Activated CD4-positive, alpha-beta memory T cell treated with anti-CD3 and anti-CD28 coated beads, Interleukin-2, amount 10 ng/mL, durations not matched to agents 7 days and 5 days (primary cell): Measurements from ENCODE around the gene PAGR1. TPM values are rescaled to one million over a fixed set of nuclear protein-coding genes. Genes with fewer than 3 reads are reported as not detected.
"Not testable (repeated sequence)": the region's sequence is repeated elsewhere in the genome, so short reads cannot be mapped to it uniquely, and the experiment has no call there.

Experiments
- CTCF ChIA-PET: fragments of 350-600 bp; sonication (Branson Sonifier 250); formaldehyde crosslinking; loops from one replicate; lab custom pipeline; 2021; ENCODE audit warnings: antibody characterized with exemption, inconsistent platforms; lab: Charles Lee
- POLR2A ChIA-PET: fragments of 350-600 bp; sonication (Branson Sonifier 250); formaldehyde crosslinking; loops from one replicate; lab custom pipeline; 2021; ENCODE audit warnings: antibody characterized with exemption; lab: Charles Lee
- DNase-seq: peaks from one replicate; pipeline ENCODE4 v3.0.0-alpha.2; 2020
- H3K27ac Mint-ChIP-seq: one replicate; pipeline ENCODE4 v1.8.0; 2021; ENCODE audit warnings: mild to moderate bottlenecking, mixed read lengths
- H3K27me3 Mint-ChIP-seq: one replicate; pipeline ENCODE4 v1.8.0; 2021; ENCODE audit warnings: mixed read lengths
- H3K36me3 Mint-ChIP-seq: one replicate; pipeline ENCODE4 v1.8.0; 2021; ENCODE audit warnings: low read depth, mixed read lengths
- H3K4me1 Mint-ChIP-seq: one replicate; pipeline ENCODE4 v1.8.0; 2021; ENCODE audit warnings: mixed read lengths
- H3K4me3 Mint-ChIP-seq: one replicate; pipeline ENCODE4 v1.8.0; 2021; ENCODE audit warnings: mild to moderate bottlenecking, mixed read lengths
- H3K9me3 Mint-ChIP-seq: one replicate; pipeline ENCODE4 v1.8.0; 2021; ENCODE audit warnings: mixed read lengths
- total RNA-seq, 2 experiments: library from RNA; stranded (reverse); gene quantifications; one replicate each; pipeline ENCODE4 v1.2.3, GENCODE V29; 2021

Gene PAGR1
- total RNA-seq, 2 experiments from 2014 or later: 26.6 to 28.4 TPM

DNA sequence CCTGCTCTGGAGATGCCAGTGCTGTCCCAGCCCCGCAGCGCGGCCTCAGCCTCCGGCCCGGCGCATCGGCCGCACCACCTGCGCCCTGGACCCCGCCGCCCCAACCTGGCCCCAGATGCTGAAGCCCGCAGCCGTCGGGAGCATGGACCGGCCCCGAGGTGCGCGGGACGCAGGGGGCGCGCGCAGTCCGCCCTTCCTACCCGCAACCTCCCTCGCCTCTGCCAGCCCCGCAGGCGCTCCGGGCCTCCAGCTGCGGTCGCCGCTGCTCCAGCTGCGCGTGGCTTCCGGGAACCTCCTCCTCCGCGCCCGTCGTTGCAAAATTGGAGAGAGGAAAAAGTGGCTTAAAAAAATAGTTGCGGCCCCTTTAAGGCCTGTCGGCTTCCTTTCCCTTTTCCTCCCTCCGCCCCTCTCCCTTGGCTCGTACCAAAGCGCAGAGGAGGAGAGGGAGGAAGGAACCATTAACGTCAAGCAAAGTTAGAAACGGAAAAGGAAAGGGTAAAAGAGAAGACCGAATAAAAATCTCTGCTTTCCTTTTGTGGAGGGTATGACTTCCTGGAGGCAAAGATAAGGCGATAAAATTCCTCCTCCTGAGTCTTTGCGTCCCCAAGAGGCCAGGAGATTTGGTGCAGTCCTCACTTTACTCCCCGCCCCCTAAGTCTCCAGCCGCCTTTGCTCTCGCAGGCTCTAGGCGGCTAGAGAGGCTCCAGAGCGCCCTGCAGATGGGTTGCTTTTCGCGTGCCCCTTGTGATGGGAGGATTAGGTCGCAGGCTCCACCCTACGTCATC lies 47.1 kb downstream of the PAGR1 start, which contains the start of gene CDIPT:
Gene CDIPT (minus strand): TSS at position 343 of the 785 bp plus-strand sequence. CDS start 369 bp downstream, outside the sequence.
- peak; percentile 94 for DNase-seq
- ChIA-PET POLR2A (interaction anchor here (1.0 to 1.8 kb wide), 8 partner anchors 11 to 202 kb away, joined by 3 to 5 read pairs (median 3); partner anchors contain the start of genes ALDOA, HIRIP3, MVP and TAOK2), CTCF (interaction anchor here (0.6 to 2.2 kb wide), 9 partner anchors 15 to 192 kb away, joined by 3 to 9 read pairs (median 4); partner anchors contain the start of genes INO80E, PAGR1, TAOK2 and TMEM219)
- H3K4me3 Mint-ChIP-seq: peak within 1 kb of the TSS; percentile 95
- peaks cover 27% of the 10 kb centered on the region for H3K36me3 Mint-ChIP-seq
- peaks cover 29% of the 10 kb centered on the region for H3K4me1 Mint-ChIP-seq
- no peaks in the 10 kb centered on the region for H3K9me3 Mint-ChIP-seq
- peaks cover 2% of the 10 kb centered on the region for H3K27me3 Mint-ChIP-seq
- peak within 1 kb of the TSS; percentile 98 for H3K27ac Mint-ChIP-seq

DNA sequence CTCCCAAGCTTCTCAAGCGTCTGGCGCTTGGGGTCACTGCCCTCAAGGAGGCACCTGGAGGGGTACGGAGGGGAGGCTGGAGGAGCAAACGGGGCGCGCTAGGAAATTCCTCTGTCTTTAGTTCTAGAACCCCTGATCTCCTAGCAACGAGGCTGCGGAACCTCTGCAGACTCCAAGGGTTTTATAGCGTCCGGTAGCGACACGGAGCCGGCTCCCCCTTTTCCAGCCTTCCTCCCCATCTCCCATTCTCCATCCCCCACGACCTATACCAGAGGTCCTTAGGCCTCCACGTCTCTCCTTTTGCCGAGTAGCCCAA lies 47.7 kb downstream of the PAGR1 start:
- Mint-ChIP-seq H3K4me1 (peaks cover 28% of the 10 kb centered on the region), H3K4me3 (peak overlapping the region; percentile 95), H3K27ac (peak overlapping the region; percentile 98), H3K36me3 (peaks cover 24% of the 10 kb centered on the region), H3K9me3 (no peaks in the 10 kb centered on the region), H3K27me3 (peaks cover 2% of the 10 kb centered on the region)
- CTCF ChIA-PET: interaction anchor here (0.6 to 2.2 kb wide), 8 partner anchors 15 to 191 kb away, joined by 3 to 9 read pairs (median 4); partner anchors contain the start of genes INO80E, PAGR1, TAOK2 and TMEM219
- POLR2A ChIA-PET: interaction anchor here (1.0 to 1.5 kb wide), 6 partner anchors 11 to 130 kb away, joined by 3 to 5 read pairs (median 3); partner anchors contain the start of genes MVP, TAOK2 and TMEM219
- DNase-seq: no peak

DNA sequence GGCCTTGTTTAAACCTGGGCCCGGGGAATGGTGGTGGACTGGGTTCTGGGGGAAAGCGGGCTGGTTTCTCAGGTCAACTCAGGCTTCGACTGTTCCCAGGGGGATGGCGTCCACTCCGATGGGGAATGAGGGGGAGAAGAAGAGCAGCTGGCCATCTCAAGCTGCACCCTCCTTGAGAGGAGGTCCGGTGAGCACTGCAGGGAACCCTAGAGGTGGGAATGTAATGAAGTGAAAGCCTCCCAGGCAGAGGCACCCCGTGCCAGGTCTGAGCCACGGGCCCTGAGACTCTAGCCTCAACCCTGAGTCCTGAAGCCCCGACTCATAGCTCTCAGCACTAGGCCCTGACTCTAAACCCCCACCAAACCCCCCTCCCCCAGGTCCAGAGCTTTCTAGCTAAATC lies 48.3 kb downstream of the PAGR1 start:
- H3K9me3 Mint-ChIP-seq: no peaks in the 10 kb centered on the region
- no peak for DNase-seq
- peaks cover 28% of the 10 kb centered on the region for H3K4me1 Mint-ChIP-seq
- H3K4me3 Mint-ChIP-seq: no peak overlapping the region
- peaks cover 2% of the 10 kb centered on the region for H3K27me3 Mint-ChIP-seq
- H3K36me3 Mint-ChIP-seq: peaks cover 19% of the 10 kb centered on the region
- POLR2A ChIA-PET: interaction anchor here (0.8 to 1.5 kb wide), 3 partner anchors 9 to 56 kb away, joined by 3 read pairs; no protein-coding TSS in a partner anchor
- H3K27ac Mint-ChIP-seq: no peak overlapping the region
- CTCF ChIA-PET: interaction anchor here (0.6 to 2.2 kb wide), 3 partner anchors 59 to 191 kb away, joined by 3 to 9 read pairs (median 4); partner anchors contain the start of gene TAOK2

DNA sequence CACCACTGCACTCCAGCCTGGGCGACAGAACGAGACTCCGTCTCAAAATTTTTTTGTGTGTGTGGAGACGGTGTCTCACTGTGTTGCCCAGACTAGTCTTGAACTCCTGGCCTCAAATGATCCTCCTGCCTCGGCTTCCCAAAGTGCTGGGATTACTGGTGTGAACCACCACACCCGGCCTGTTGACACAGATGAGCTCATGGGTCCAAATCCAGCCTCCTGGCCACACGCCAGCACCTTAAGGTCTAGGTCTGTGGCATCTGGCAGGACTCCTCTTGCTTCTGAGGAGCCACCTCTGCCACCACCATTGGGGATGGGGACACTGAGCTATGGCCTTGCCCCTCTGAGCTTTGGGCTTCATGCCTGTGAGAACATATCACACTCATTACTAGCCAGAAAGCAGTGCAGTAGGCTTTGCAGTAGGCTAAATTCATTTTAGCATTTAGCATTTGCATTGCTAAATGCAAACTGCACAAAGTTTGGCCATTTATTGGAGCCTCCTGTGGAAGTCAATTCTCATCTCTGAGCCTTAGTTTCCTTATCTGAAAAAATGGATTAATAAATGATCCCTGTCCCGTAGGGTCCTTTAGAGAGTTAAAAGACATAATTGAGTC lies 52.6 kb downstream of the PAGR1 start:
- ChIA-PET CTCF (interaction anchor here (0.8 kb wide), 1 partner anchor 20 kb away, joined by 3 read pairs; no protein-coding TSS in a partner anchor), POLR2A (no interaction called here)
- H3K27me3 Mint-ChIP-seq: peaks cover 2% of the 10 kb centered on the region
- DNase-seq: no peak
- H3K4me3 Mint-ChIP-seq: no peak overlapping the region
- H3K27ac Mint-ChIP-seq: no peak overlapping the region
- no peaks in the 10 kb centered on the region for H3K9me3 Mint-ChIP-seq
- H3K4me1 Mint-ChIP-seq: peaks cover 5% of the 10 kb centered on the region
- H3K36me3 Mint-ChIP-seq: no peaks in the 10 kb centered on the region

DNA sequence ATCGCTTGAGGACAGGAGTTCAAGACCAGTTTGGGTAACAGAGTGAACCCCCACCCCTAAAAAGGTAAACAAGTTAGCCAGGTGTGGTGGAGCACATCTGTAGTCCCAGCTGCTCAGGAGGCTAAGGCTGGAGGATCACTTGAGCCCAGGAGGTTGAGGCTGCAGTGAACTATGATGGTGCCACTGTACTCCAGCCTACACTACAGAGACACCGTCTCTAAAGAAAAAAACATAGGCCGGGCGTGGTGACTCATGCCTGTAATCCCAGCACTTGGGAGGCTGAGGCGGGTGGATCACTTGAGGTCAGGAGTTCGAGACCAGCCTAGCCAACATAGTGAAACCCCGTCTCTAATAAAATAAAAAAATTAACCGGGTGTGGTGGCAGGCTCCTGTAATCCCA lies 53.1 kb downstream of the PAGR1 start:
- H3K27ac Mint-ChIP-seq, CTCF ChIA-PET, H3K4me1 Mint-ChIP-seq, H3K9me3 Mint-ChIP-seq, DNase-seq, H3K36me3 Mint-ChIP-seq, POLR2A ChIA-PET, H3K27me3 Mint-ChIP-seq, H3K4me3 Mint-ChIP-seq: not testable (repeated sequence)

Other genes starting within 250 kb of the PAGR1 start
- gene SPN, start 152.9 kb upstream of the PAGR1 start, total RNA-seq: 100 to 1,000 TPM; 341 to 359 TPM
- 1 to 10 TPM; 8.3 to 9.3 TPM for gene QPRT, start 137.0 kb upstream of the PAGR1 start, total RNA-seq
- 10 to 100 TPM; 94.6 to 99.2 TPM for gene C16orf54, start 70.2 kb upstream of the PAGR1 start, total RNA-seq
- not detected for gene ZG16, start 37.9 kb upstream of the PAGR1 start, total RNA-seq
- 100 to 1,000 TPM; 187 to 192 TPM for gene KIF22, start 25.4 kb upstream of the PAGR1 start, total RNA-seq
- gene MAZ, start 9.6 kb upstream of the PAGR1 start, total RNA-seq: 100 to 1,000 TPM; 365 to 376 TPM
- gene PRRT2, start 4.0 kb upstream of the PAGR1 start, total RNA-seq: 1 to 10 TPM in 1 of 2 experiments, under 1 TPM in 1; 0.91 to 1.0 TPM
- 100 to 1,000 TPM; 167 TPM for gene MVP, start 4.3 kb downstream of the PAGR1 start, total RNA-seq
- gene CDIPT, start 47.1 kb downstream of the PAGR1 start, total RNA-seq: 10 to 100 TPM; 60.0 to 63.2 TPM
- under 1 TPM; 0.08 to 0.13 TPM for gene SEZ6L2, start 83.4 kb downstream of the PAGR1 start, total RNA-seq
- gene ASPHD1, start 84.3 kb downstream of the PAGR1 start, total RNA-seq: under 1 TPM in 1 of 2 experiments, not detected in 1; 0.15 TPM
- 10 to 100 TPM; 34.5 to 36.0 TPM for gene KCTD13, start 110.1 kb downstream of the PAGR1 start, total RNA-seq
- gene TMEM219, start 145.9 kb downstream of the PAGR1 start, total RNA-seq: 10 to 100 TPM; 68.9 to 78.7 TPM
- gene TAOK2, start 157.7 kb downstream of the PAGR1 start, total RNA-seq: 10 to 100 TPM; 44.2 TPM
- 10 to 100 TPM; 38.7 to 40.3 TPM for gene HIRIP3, start 179.5 kb downstream of the PAGR1 start, total RNA-seq
- gene INO80E, start 180.1 kb downstream of the PAGR1 start, total RNA-seq: 100 to 1,000 TPM; 102 to 107 TPM
- not detected for gene DOC2A, start 194.9 kb downstream of the PAGR1 start, total RNA-seq
- not detected for gene C16orf92, start 207.0 kb downstream of the PAGR1 start, total RNA-seq
- 1 to 10 TPM; 6.0 to 6.9 TPM for gene TLCD3B, start 215.1 kb downstream of the PAGR1 start, total RNA-seq
- 1,000 to 10,000 TPM; 1,403 to 1,450 TPM for gene ALDOA, start 249.6 kb downstream of the PAGR1 start, total RNA-seq